Left ventricle myocardium inferior (tissue), 1 donor: ENCODE results near the gene SPON1. TPM values are rescaled to one million over a fixed set of nuclear protein-coding genes. Genes with fewer than 3 reads are reported as not detected.
"Not testable (repeated sequence)": the region's sequence is repeated elsewhere in the genome, so short reads cannot be mapped to it uniquely, and the experiment has no call there.

Experiments
- DNase-seq: peaks from one replicate; pipeline ENCODE4 v3.0.0-alpha.2; 2020
- H3K27ac ChIP-seq: fragments of 200-600 bp; replicated peaks from 2 replicates; pipeline ENCODE4 v1.8.0; 2021
- H3K27me3 ChIP-seq: fragments of 200-600 bp; 2 replicates; pipeline ENCODE4 v1.8.0; 2021; ENCODE audit warnings: low read depth
- H3K36me3 ChIP-seq: fragments of 200-600 bp; 2 replicates; pipeline ENCODE4 v1.8.0; 2021
- H3K4me1 ChIP-seq: fragments of 200-600 bp; 2 replicates; pipeline ENCODE4 v1.8.0; 2021
- H3K4me3 ChIP-seq: fragments of 200-600 bp; 2 replicates; pipeline ENCODE4 v1.8.0; 2021; ENCODE audit warnings: mild to moderate bottlenecking, moderate library complexity
- H3K9me3 ChIP-seq: fragments of 200-600 bp; replicated peaks from 2 replicates; pipeline ENCODE4 v1.8.0; 2021
- CTCF ChIP-seq: fragments of 200-600 bp; IDR thresholded peaks from 2 replicates; pipeline ENCODE4 v1.8.0; 2021; ENCODE audit warnings: antibody characterized with exemption, mild to moderate bottlenecking, borderline replicate concordance
- intact Hi-C: fragments of 100-400 bp; cut with micrococcal nuclease; formaldehyde crosslinking; loops from one replicate; pipeline ENCODE4 v1.11.0; 2022
- total RNA-seq: library from RNA; stranded (reverse); fragmentation: NEBNext Ultra II Directional; extraction: Animal tissue kit (Norgen Biotek cat#: 25700); gene quantifications from one replicate; pipeline ENCODE4 v1.2.1, GENCODE V29; 2021
- donor health status: DM: no; HTN: yes; CAD: no; lungs with severe emphysema.

SPON1 gene
- total RNA-seq, 1 donor from 2014 or later = 9.4 TPM

GRCh38 chr11:14163576-14163975 is 201.1 kb downstream of the SPON1 start:
- intact Hi-C loops = no loop called here
- peaks cover 12% of the 10 kb centered on the region for H3K9me3 ChIP-seq
- no peak for TF ChIP-seq CTCF
- no peaks in the 10 kb centered on the region for H3K4me1 ChIP-seq
- no peak overlapping the region for H3K4me3 ChIP-seq
- DNase-seq = no peak
- no peaks in the 10 kb centered on the region for H3K27me3 ChIP-seq
- no peak overlapping the region for H3K27ac ChIP-seq
- no peaks in the 10 kb centered on the region for H3K36me3 ChIP-seq

GRCh38 chr11:14173679-14174078 is 211.2 kb downstream of the SPON1 start:
- H3K27ac ChIP-seq, DNase-seq, H3K4me1 ChIP-seq, H3K27me3 ChIP-seq, intact Hi-C loops, H3K9me3 ChIP-seq, H3K4me3 ChIP-seq, H3K36me3 ChIP-seq: not testable (repeated sequence)

- H3K27ac ChIP-seq = no peak overlapping the region
- no peaks in the 10 kb centered on the region for H3K36me3 ChIP-seq
- H3K9me3 ChIP-seq = no peaks in the 10 kb centered on the region
- H3K4me3 ChIP-seq = no peak overlapping the region
- peaks cover 21% of the 10 kb centered on the region for H3K27me3 ChIP-seq
- TF ChIP-seq CTCF = no peak
- intact Hi-C loops = no loop called here
- no peaks in the 10 kb centered on the region for H3K4me1 ChIP-seq
- no peak for DNase-seq
Measured at GRCh38 chr11:14179116-14179820, 216.7 kb downstream of the SPON1 start.

- intact Hi-C loops = no loop called here
- no peaks in the 10 kb centered on the region for H3K9me3 ChIP-seq
- H3K4me1 ChIP-seq = peaks cover 15% of the 10 kb centered on the region
- no peak overlapping the region for H3K4me3 ChIP-seq
- peaks cover 21% of the 10 kb centered on the region for H3K27me3 ChIP-seq
- H3K36me3 ChIP-seq = no peaks in the 10 kb centered on the region
- H3K27ac ChIP-seq = no peak overlapping the region
- no peak for DNase-seq
- TF ChIP-seq CTCF = no peak
Measured at GRCh38 chr11:14181121-14181520, 218.6 kb downstream of the SPON1 start.

GRCh38 chr11:14182833-14183364 is 220.4 kb downstream of the SPON1 start:
- no peak for DNase-seq
- intact Hi-C loops = no loop called here
- H3K27ac ChIP-seq = no peak overlapping the region
- H3K4me3 ChIP-seq = no peak overlapping the region
- TF ChIP-seq CTCF = no peak
- H3K4me1 ChIP-seq = peaks cover 20% of the 10 kb centered on the region
- no peaks in the 10 kb centered on the region for H3K36me3 ChIP-seq
- peaks cover 21% of the 10 kb centered on the region for H3K27me3 ChIP-seq
- H3K9me3 ChIP-seq = no peaks in the 10 kb centered on the region
